GM04503 (cell line): Measurements from ENCODE around the gene NEUROD4.

Experiments used
- DNase-seq: peaks from one replicate; pipeline ENCODE4 v3.0.0-alpha.2; 2012; ENCODE audit warnings: low read depth

Gene NEUROD4

GRCh38 chr12:54998958-54999510, 20.7 kb upstream of the NEUROD4 start:
- no peak for DNase-seq

DNA sequence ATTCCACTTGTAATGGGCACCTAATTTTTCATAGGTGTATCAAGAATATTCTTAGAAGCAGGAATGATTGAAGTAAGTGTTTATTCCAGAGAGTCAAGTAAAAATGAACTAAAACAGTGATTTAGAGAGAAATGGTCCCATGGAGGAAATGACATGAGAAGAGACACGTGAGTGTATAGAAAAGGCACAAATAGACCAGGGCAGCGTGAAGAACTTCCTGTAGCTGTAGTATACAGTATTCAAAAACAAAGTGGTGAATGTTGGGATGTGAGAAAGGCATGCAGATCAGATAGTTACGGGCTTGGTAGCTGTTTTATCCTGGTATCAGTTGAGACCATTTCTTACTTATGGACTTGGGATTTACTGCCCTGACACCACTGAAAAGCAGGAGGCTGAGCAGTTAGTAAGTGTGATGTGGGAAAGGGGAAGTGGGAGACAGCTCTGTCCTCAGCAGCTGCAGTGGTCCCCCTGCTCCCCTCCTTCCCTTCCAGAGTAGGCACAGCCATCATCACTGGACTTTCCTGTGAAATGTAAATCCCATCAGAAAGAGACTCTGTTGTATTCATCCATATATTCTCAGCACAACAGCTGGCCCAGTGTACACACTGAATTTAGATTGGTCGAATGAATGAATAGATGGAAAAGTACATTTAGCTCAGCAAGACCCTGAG, 18.4 kb upstream of the NEUROD4 start:
- no peak for DNase-seq

DNA sequence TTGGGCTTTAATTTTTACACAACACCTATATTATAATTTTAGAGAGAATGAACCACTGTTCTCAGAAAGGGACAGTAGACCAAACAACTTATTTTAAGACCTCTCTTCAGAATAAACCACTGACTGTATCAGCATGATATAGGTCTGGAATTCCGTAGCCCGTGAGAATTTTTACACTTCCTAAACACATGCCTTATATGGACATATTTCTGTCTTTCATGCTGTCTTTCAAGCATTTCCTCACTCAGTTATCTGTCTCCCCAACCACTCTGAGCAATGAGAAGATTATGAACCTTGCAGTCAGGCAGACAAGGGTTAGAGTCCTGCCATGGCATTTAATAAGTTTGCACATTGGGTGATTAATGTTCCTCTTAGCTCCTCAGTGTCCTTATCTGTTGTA, 17.4 kb upstream of the NEUROD4 start:
- no peak for DNase-seq

GRCh38 chr12:55008944-55009585, 10.7 kb upstream of the NEUROD4 start:
- no peak for DNase-seq

GRCh38 chr12:55017416-55017925, 2.3 kb upstream of the NEUROD4 start:
- no peak for DNase-seq

DNA sequence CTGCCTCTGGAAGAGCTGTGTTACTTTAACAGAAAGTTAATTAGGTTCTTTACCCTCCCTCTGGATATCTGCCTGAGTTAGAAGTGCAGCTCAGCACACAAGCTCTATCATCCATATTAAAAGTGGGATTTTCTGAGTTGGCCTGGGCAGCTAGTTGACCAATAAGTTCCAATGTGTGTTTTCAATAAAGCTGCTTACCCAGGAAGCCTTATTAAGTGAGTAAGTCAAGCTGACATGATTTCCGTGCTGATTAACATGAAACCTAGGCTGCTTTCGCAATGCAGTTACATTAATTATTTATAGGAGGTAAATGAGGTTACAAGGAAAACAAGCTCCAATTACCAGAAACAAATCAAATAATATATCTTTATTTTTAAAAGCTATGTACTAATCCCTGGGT, 4.8 kb downstream of the NEUROD4 start:
- DNase-seq = no peak

GRCh38 chr12:55025508-55025907, 5.7 kb downstream of the NEUROD4 start:
- no peak for DNase-seq

DNA sequence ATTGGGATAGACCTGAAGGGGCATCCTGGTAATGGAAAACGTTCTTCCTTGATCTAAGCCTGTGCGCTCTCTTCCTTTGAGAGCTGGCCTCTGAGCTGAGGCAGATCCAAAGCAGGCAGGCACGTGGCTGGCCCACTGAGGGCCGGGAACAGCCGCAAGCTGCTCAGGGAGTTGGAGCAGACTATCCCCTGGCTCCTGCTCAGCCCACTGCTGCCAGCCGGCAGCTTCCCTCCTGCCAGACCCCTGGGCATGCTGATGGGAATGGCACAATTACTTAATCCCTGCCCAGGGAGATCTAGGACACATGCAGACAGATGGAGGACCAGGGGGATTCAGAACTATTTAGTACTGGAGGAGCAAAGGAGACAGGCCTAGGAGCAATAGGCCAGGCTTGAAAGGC, 14.4 kb downstream of the NEUROD4 start:
- DNase-seq = no peak

DNA sequence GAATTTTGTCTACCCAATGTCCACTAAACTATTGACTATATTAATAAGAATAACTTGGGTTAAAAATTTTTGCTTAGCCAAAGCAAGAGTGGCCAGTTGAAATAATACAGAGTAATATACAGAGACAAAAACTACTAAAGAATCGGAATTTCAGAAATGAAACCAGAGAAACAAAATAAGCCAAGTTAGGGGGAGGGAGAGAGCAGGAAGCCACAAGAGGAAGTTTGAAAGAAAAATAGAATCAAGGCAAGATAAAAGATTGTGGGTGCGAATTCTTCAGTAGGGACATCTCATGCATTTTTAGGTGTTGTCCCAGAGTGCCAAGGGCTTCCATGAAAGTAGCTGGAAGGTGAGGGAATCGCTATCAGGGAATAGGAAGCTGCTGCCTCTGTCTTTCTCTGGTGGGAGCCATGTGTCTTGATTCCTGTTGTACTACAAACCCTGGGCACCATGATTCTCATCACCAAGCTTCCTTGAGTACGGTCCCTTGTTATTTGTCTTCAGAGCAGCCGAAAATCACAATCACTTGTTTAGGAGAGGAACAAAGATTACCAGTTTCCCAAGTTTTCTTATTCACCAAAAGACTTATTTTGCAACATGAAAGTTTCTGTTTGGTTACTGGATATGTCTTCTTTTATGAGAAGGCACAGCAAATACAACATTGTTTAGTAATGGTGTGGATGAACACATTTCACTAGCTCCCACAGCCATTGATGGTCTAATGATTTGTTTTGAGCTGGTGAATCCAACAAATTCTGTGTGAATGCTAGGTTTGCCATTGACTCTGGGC, 16.7 kb downstream of the NEUROD4 start:
- DNase-seq = no peak

- no peak for DNase-seq
Observed at GRCh38 chr12:55037351-55037987, 17.7 kb downstream of the NEUROD4 start.

- DNase-seq = no peak
Observed at GRCh38 chr12:55039395-55040354, 19.9 kb downstream of the NEUROD4 start.

- DNase-seq = no peak
Observed at GRCh38 chr12:55041345-55042055, 21.7 kb downstream of the NEUROD4 start.

GRCh38 chr12:55043542-55043941, 23.8 kb downstream of the NEUROD4 start:
- no peak for DNase-seq

GRCh38 chr12:55044135-55044534, 24.4 kb downstream of the NEUROD4 start:
- no peak for DNase-seq

DNA sequence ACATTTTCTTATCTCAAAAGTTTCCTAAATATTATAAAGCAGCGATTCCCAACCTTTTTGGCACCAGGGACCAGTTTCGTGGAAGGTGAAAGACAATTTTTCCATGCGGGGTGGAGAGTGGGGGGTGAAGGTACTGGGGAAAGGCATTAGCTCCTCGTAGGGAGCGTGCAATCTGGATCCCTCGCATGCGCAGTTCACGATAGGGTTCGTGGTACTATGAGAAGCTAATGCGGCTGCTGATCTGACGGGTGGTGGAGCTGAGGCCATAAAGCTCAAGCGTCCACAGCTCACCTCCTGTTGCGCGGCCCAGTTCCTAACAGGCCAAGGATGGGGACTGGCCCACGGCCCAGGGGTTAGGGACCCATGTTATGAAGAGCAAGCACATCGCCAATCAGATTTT, 29.9 kb downstream of the NEUROD4 start:
- DNase-seq = no peak

DNA sequence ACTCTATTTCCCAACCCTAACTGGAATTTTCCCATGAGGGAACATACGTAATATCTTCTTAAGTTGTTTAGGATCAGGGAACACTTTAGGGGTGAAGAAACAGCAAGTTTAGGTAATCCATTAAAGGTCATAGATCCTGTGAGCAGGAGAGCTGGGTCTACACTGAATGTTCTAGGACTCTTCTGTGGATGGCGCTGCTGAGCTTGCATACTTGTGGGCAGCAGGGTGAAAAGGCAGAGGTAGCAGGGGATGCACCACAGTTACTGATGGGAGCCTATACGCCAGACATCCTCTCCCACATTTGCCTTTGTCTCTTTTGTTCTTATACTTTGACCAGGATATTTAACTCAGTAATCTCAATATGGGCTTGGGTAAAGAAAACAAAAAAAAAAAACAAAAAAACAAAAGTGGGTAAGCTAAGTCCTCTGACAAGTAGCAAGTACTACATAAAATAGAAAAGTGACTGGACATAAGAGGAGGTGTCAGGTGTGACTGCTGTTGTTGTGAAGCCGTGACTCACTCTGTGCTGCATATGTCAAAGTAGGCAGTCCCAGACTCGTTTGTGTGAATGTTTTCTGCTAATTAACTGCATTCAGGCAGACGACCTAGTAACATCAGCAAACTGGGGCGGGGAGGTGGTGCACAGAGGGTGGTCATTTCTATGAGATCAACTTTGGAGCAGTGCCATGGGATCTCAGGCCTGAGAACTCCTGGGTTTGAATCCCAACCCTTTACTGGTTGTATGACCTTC, 31.6 kb downstream of the NEUROD4 start:
- no peak for DNase-seq

- DNase-seq = no peak
Observed at GRCh38 chr12:55057481-55057880, 37.7 kb downstream of the NEUROD4 start.

GRCh38 chr12:55058082-55058481, 38.3 kb downstream of the NEUROD4 start:
- DNase-seq = no peak

DNA sequence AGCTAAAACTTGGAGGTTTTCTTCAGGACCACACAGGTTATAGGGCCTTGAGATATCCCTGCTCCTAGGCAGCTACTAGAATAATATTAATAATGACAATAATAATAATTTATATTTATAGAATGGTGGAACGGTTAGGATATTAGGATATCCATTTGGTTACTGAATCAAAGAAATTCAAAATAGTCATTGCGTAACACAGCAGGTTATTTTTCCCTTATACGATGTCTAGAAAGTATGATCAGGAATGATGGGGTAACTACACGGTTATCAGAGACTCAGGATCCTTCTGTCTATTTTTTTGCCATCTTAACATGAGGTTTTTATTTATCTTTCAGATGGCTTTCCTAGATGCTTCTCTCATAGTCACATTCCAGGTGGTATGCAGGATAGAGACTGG, 39.0 kb downstream of the NEUROD4 start:
- no peak for DNase-seq

GRCh38 chr12:55060470-55060869, 40.7 kb downstream of the NEUROD4 start:
- no peak for DNase-seq
